GM12891 (cell line): Measurements from ENCODE around the gene IGDCC3.

Source experiments
- PAX5 ChIP-seq: IDR thresholded peaks from 2 replicates; pipeline ENCODE4 v1.6.1; 2011; ENCODE audit warnings: low read length, moderate library complexity, mild to moderate bottlenecking; ENCODE audit not compliant: insufficient read depth, severe bottlenecking
- POLR2A ChIP-seq: IDR thresholded peaks from 2 replicates; pipeline ENCODE4 v1.6.1; 2011; ENCODE audit warnings: low read depth, low read length, control low read depth
- POLR2AphosphoS5 ChIP-seq: IDR thresholded peaks from 2 replicates; pipeline ENCODE4 v1.6.1; 2011; ENCODE audit warnings: low read depth, low read length, control low read depth
- SPI1 ChIP-seq: IDR thresholded peaks from 2 replicates; pipeline ENCODE4 v1.6.1; 2011; ENCODE audit warnings: low read depth, low read length, control low read depth
- TAF1 ChIP-seq: IDR thresholded peaks from 2 replicates; pipeline ENCODE4 v1.6.1; 2011; ENCODE audit warnings: low read depth, low read length, control low read depth

- TF ChIP-seq TAF1 (no peak), POLR2A (no peak), POLR2AphosphoS5 (no peak), SPI1 (no peak), PAX5 (no peak)
These were observed 39.4 kb downstream of the IGDCC3 start for GRCh38 chr15:65338366-65338765.
